ENCODE measurements around the gene NEU3. TPM values are rescaled to one million over a fixed set of nuclear protein-coding genes. Genes with fewer than 3 reads are reported as not detected.
A peak's percentile ranks its signal among the peaks of the same experiment; 100 is the strongest.

Gene NEU3
- total RNA-seq, 1 experiment from 2014 or later = 10.0 TPM

DNA sequence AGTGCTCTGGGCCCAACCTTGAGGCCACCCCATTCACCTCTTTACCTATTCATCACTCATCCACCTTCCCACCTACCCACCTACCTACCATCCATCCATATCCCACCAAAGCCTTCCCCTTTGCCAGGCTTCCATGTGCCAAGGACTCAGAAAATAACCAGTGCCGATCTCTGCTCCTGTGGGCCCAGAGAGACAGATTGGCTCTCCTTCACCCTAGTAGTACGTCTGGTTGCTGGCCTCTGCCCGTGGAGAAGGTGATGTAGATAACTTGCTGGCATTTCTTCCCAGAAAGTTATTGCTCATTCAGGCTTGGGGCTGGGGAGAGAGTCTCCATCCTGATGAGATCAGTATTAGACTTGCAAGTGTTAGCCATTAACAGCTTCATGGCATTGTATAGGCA is 45.2 kb downstream of the NEU3 start:
- DNase-seq (ENCODE audit: unreplicated experiment) = no peak
- no peaks in the 10 kb centered on the region for H3K9me3 Mint-ChIP-seq (ENCODE audit: unreplicated experiment)
- H3K27ac Mint-ChIP-seq (ENCODE audit: low read depth, unreplicated experiment) = no peak overlapping the region
- TF ChIP-seq, protein P1, sequence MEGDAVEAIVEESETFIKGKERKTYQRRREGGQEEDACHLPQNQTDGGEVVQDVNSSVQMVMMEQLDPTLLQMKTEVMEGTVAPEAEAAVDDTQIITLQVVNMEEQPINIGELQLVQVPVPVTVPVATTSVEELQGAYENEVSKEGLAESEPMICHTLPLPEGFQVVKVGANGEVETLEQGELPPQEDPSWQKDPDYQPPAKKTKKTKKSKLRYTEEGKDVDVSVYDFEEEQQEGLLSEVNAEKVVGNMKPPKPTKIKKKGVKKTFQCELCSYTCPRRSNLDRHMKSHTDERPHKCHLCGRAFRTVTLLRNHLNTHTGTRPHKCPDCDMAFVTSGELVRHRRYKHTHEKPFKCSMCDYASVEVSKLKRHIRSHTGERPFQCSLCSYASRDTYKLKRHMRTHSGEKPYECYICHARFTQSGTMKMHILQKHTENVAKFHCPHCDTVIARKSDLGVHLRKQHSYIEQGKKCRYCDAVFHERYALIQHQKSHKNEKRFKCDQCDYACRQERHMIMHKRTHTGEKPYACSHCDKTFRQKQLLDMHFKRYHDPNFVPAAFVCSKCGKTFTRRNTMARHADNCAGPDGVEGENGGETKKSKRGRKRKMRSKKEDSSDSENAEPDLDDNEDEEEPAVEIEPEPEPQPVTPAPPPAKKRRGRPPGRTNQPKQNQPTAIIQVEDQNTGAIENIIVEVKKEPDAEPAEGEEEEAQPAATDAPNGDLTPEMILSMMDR (IDR thresholded peaks at IDR 0.05; ENCODE audit: unreplicated experiment) = no peak
- H3K4me1 Mint-ChIP-seq (ENCODE audit: insufficient read depth, unreplicated experiment) = peaks cover 16% of the 10 kb centered on the region
- no peak overlapping the region for H3K4me3 Mint-ChIP-seq (ENCODE audit: unreplicated experiment)
- BruUV-seq (replicated peaks) = no TSS peak
- ChIA-PET POLR2A (no interaction called here), CTCF (interaction anchor here (0.5 to 1.9 kb wide), 3 partner anchors 11 to 29 kb away, joined by 3 to 13 read pairs (median 3); no protein-coding TSS in a partner anchor)
- H3K27me3 Mint-ChIP-seq (ENCODE audit: insufficient read depth, unreplicated experiment) = peaks cover under 1% of the 10 kb centered on the region
- H3K36me3 Mint-ChIP-seq (ENCODE audit: insufficient read depth, unreplicated experiment) = peaks cover 6% of the 10 kb centered on the region
- intact Hi-C loops (cut with micrococcal nuclease) = no loop called here

DNA sequence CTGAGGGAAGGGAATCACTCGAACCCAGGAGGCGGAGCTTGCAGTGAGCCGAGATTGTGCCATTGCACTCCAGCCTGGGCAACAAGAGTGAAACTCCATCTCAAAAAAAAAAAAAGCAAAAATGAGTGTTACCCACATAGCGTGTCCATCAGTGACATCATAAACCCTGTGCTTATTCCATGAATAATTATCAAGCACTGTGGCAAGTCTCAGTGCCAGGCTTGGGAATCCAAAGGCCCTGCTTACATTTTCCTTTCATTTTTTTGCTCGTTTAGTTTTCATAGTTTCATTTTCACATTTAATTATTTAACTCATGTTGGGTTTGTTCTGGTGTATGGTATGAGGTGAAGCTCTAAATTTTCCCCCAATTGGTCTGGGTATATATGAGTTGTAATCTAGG is 46.5 kb downstream of the NEU3 start:
- POLR2A ChIA-PET = no interaction called here
- no peak for DNase-seq (ENCODE audit: unreplicated experiment)
- Mint-ChIP-seq H3K4me3 (ENCODE audit: unreplicated experiment) (no peak overlapping the region), H3K9me3 (ENCODE audit: unreplicated experiment) (no peaks in the 10 kb centered on the region), H3K4me1 (ENCODE audit: insufficient read depth, unreplicated experiment) (peaks cover 16% of the 10 kb centered on the region), H3K36me3 (ENCODE audit: insufficient read depth, unreplicated experiment) (peaks cover 6% of the 10 kb centered on the region), H3K27me3 (ENCODE audit: insufficient read depth, unreplicated experiment) (no peaks in the 10 kb centered on the region), H3K27ac (ENCODE audit: low read depth, unreplicated experiment) (no peak overlapping the region)
- TF ChIP-seq, protein P1 (IDR thresholded peaks at IDR 0.05; ENCODE audit: unreplicated experiment) = no peak
- BruUV-seq (replicated peaks) = no TSS peak
- CTCF ChIA-PET = interaction anchor here (1.7 to 1.9 kb wide), 3 partner anchors 13 to 213 kb away, joined by 4 to 13 read pairs (median 5); no protein-coding TSS in a partner anchor
- intact Hi-C loops (cut with micrococcal nuclease) = no loop called here

GRCh38 chr11:75035911-75036565 is 47.3 kb downstream of the NEU3 start:
- H3K4me3 Mint-ChIP-seq (ENCODE audit: unreplicated experiment) = no peak overlapping the region
- H3K27me3 Mint-ChIP-seq (ENCODE audit: insufficient read depth, unreplicated experiment) = peaks cover 4% of the 10 kb centered on the region
- CTCF ChIA-PET = interaction anchor here (0.8 to 1.9 kb wide), 5 partner anchors 13 to 1064 kb away, joined by 3 to 13 read pairs (median 4); no protein-coding TSS in a partner anchor
- H3K9me3 Mint-ChIP-seq (ENCODE audit: unreplicated experiment) = no peaks in the 10 kb centered on the region
- TF ChIP-seq, protein P1 (IDR thresholded peaks at IDR 0.05; ENCODE audit: unreplicated experiment) = no peak
- peaks cover 14% of the 10 kb centered on the region for H3K4me1 Mint-ChIP-seq (ENCODE audit: insufficient read depth, unreplicated experiment)
- POLR2A ChIA-PET = no interaction called here
- H3K27ac Mint-ChIP-seq (ENCODE audit: low read depth, unreplicated experiment) = no peak overlapping the region
- H3K36me3 Mint-ChIP-seq (ENCODE audit: insufficient read depth, unreplicated experiment) = peaks cover 4% of the 10 kb centered on the region
- intact Hi-C loops (cut with micrococcal nuclease) = no loop called here
- DNase-seq (ENCODE audit: unreplicated experiment) = peak; percentile 53
- BruUV-seq (replicated peaks) = no TSS peak

DNA sequence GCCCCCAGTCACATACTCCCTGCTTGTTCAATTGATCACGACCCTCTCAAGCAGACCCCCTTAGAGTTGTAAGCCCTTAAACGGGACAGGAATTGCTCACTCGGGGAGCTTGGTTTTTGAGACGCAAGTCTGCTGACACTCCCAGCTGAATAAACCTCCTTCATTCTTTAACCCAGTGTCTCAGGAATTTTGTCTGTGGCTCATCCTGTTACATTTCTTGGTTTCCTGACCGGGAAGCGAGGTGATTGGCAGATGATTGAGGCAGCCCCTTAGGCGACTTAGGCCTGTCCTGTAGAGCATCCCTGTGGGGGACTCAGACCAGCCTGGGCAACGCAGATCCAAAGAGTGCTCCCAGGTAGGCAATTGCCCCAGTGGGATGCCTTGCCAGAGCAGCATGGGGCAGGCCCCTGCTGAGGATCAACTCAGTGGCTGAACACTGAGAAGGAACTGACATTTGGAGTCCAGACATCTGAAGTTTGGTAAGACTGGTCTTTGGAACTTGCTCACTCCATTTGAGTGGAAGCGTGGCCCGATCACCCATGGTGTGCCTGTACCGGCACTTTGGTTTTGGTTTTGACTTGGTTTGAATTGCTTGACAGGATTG is 51.5 kb downstream of the NEU3 start:
- BruUV-seq (replicated peaks) = no TSS peak
- Mint-ChIP-seq H3K9me3 (ENCODE audit: unreplicated experiment) (no peaks in the 10 kb centered on the region), H3K36me3 (ENCODE audit: insufficient read depth, unreplicated experiment) (no peaks in the 10 kb centered on the region), H3K27me3 (ENCODE audit: insufficient read depth, unreplicated experiment) (peaks cover 12% of the 10 kb centered on the region), H3K27ac (ENCODE audit: low read depth, unreplicated experiment) (no peak overlapping the region), H3K4me3 (ENCODE audit: unreplicated experiment) (no peak overlapping the region), H3K4me1 (ENCODE audit: insufficient read depth, unreplicated experiment) (peaks cover 13% of the 10 kb centered on the region)
- DNase-seq (ENCODE audit: unreplicated experiment) = no peak
- TF ChIP-seq, protein P1 (IDR thresholded peaks at IDR 0.05; ENCODE audit: unreplicated experiment) = no peak
- POLR2A ChIA-PET = no interaction called here
- intact Hi-C loops (cut with micrococcal nuclease) = no loop called here
- CTCF ChIA-PET = interaction anchor here (0.7 kb wide), 1 partner anchor 14 kb away, joined by 3 read pairs; no protein-coding TSS in a partner anchor

All from MCF 10A (cell line).